K562 (cell line): ENCODE measurements around the gene PET100. TPM values are rescaled to one million over a fixed set of nuclear protein-coding genes. Genes with fewer than 3 reads are reported as not detected.
A peak's percentile ranks its signal among the peaks of the same experiment; 100 is the strongest.

ENCODE experiments used
- BACH1 ChIP-seq: fragments of 200-800 bp; sonication (Bioruptor generic); IDR thresholded peaks from 2 replicates; pipeline ENCODE4 v1.6.1; 2016; ENCODE audit warnings: missing genetic modification characterization, missing compliant biosample characterization
- CBX3 ChIP-seq, 2 experiments: IDR thresholded peaks; 1 replicate in 1 of 2; 2 replicates in 1 of 2; pipeline ENCODE4 v1.6.1; 2012; ENCODE audit warnings: inconsistent platforms in 2 of 2, low read length in 2 of 2, borderline replicate concordance in 1 of 2, control low read depth in 1 of 2
- CHCHD3 ChIP-seq: fragments of 250-450 bp; sonication (Bioruptor Pico); IDR thresholded peaks from 2 replicates; pipeline ENCODE4 v2.1.2; 2022; ENCODE audit warnings: mild to moderate bottlenecking
- CREB3 ChIP-seq: fragments of 450-650 bp; conservative IDR thresholded peaks from 2 replicates; pipeline ENCODE4 v1.6.1; 2016; ENCODE audit warnings: missing genetic modification characterization, low read depth, mild to moderate bottlenecking, missing compliant biosample characterization, moderate library complexity
- ETV5 ChIP-seq: sonication (generic); formaldehyde crosslinking; IDR thresholded peaks from 2 replicates; pipeline ENCODE4 v1.4.0; 2020; ENCODE audit warnings: low read depth, mild to moderate bottlenecking, missing genetic modification reagents
- JUNB ChIP-seq: fragments of 450-650 bp; formaldehyde crosslinking; conservative IDR thresholded peaks from 2 replicates; pipeline ENCODE4 v1.4.0; 2020; ENCODE audit warnings: mild to moderate bottlenecking
- PBX2 ChIP-seq, 2 experiments: IDR thresholded peaks in 1 of 2; conservative IDR thresholded peaks in 1 of 2; 2 replicates each; pipeline ENCODE4 v1.6.1; 2016; ENCODE audit warnings: low read depth in 2 of 2, mild to moderate bottlenecking in 1 of 2, missing compliant biosample characterization in 1 of 2, missing genetic modification characterization in 1 of 2, moderate library complexity in 1 of 2
- POLR2G ChIP-seq: fragments of 200-400 bp; formaldehyde crosslinking; IDR thresholded peaks from 2 replicates; pipeline ENCODE4 v1.6.1; 2017; ENCODE audit warnings: low read depth, mild to moderate bottlenecking, antibody characterized with exemption, low read length, moderate library complexity
- PYGO2 ChIP-seq: fragments of 450-650 bp; IDR thresholded peaks from 2 replicates; pipeline ENCODE4 v1.6.1; 2016; ENCODE audit warnings: mild to moderate bottlenecking, missing genetic modification characterization, moderate library complexity, missing compliant biosample characterization
- RNF219 ChIP-seq: fragments of 250-450 bp; sonication (Bioruptor Pico); IDR thresholded peaks from 2 replicates; pipeline ENCODE4 v1.5.0; 2022; ENCODE audit warnings: mild to moderate bottlenecking
- SFPQ ChIP-seq: fragments of 200-400 bp; formaldehyde crosslinking; IDR thresholded peaks from 2 replicates; pipeline ENCODE4 v1.6.1; 2017; ENCODE audit warnings: mild to moderate bottlenecking, low read depth, low read length, moderate library complexity
- SRSF1 ChIP-seq: fragments of 200-400 bp; formaldehyde crosslinking; IDR thresholded peaks from 2 replicates; pipeline ENCODE4 v1.6.1; 2017; ENCODE audit warnings: mild to moderate bottlenecking, low read depth, low read length, moderate library complexity
- TCF15 ChIP-seq: fragments of 250-450 bp; sonication (Bioruptor Pico); IDR thresholded peaks from 2 replicates; pipeline ENCODE4 v1.8.0; 2022; ENCODE audit warnings: moderate library complexity, mild to moderate bottlenecking, inconsistent platforms
- TRIM24 ChIP-seq, 2 experiments: fragments of 450-650 bp; IDR thresholded peaks; 2 replicates each; pipeline ENCODE4 v1.6.1; 2016
- ZNF263 ChIP-seq: sonication (generic); formaldehyde crosslinking; IDR thresholded peaks from 2 replicates; pipeline ENCODE4 v1.8.0; 2022; ENCODE audit warnings: mild to moderate bottlenecking, missing genetic modification reagents, borderline replicate concordance
- polyA plus RNA-seq, 8 experiments: library from polyadenylated mRNA; depleted of rRNA in 4 of 8; stranded (reverse) in 5 of 8; unstranded in 3 of 8; fragments of >200 nt; fragmentation: Nextera tagmentation in 2 of 8; fragmentation: Illumina TruSeq in 1 of 8; extraction: Ambion mirVana in 2 of 8; extraction: Trizol in 1 of 8; gene quantifications; 2 replicates each; pipeline versions ENCODE4 v1.2.1 to v1.2.3, GENCODE V29; 2011 to 2014; ENCODE audit warnings: inconsistent platforms in 1 of 8, missing spikeins in 1 of 8
- total RNA-seq, 7 experiments: library from RNA; depleted of rRNA in 6 of 7; stranded (reverse); fragments of >200 nt in 6 of 7; fragmentation: Illumina TruSeq in 2 of 7; extraction: Trizol in 2 of 7; gene quantifications; 2 replicates each; pipeline versions ENCODE4 v1.2.1 to v1.2.3, GENCODE V29; 2011 to 2021; ENCODE audit warnings: low replicate concordance in 1 of 7

The PET100 gene
- total and polyA plus RNA-seq, 9 of the 15 experiments (the other 6 are each of a cell fraction or from before 2014, with no cell fraction given), result 62.3 to 351 (median 98.3) TPM

GRCh38 chr19:7629347-7630054 lies at the start of gene PET100, which contains the start of gene XAB2 (continued):
- peak; percentile 92 for TF ChIP-seq PBX2 (CRISPR knock-in tag; IDR thresholded peaks at IDR 0.05; ENCODE audit: low read depth)
- peak; percentile 100 for TF ChIP-seq PBX2 (tag; conservative IDR thresholded peaks at IDR 0.05; ENCODE audit: low read depth)
- no peak for TF ChIP-seq PYGO2 (tag)
- TF ChIP-seq TRIM24 (IDR thresholded peaks at IDR 0.05), result no peak
- no peak for TF ChIP-seq TCF15 (CRISPR knock-in tag)
- no peak for TF ChIP-seq SRSF1
- TF ChIP-seq ZNF263 (CRISPR knock-in tag), result no peak
- no peak for TF ChIP-seq CREB3 (tag)
- TF ChIP-seq RNF219 (CRISPR knock-in tag), result no peak
- peak; percentile 90 for TF ChIP-seq BACH1 (tag)
- no peak for TF ChIP-seq SFPQ
- TF ChIP-seq JUNB (CRISPR knock-in tag), result no peak
- no peak for TF ChIP-seq CHCHD3 (CRISPR knock-in tag)
- peak; percentile 86 for TF ChIP-seq POLR2G
- TF ChIP-seq ETV5 (CRISPR knock-in tag), result peak; percentile 74; the same call in 1 of the 2 replicates
- peak in 1 of 2 experiments; percentile 74; a peak in 2 of 3 replicates for TF ChIP-seq CBX3 (IDR thresholded peaks at IDR 0.05; ENCODE audit: borderline replicate concordance in 1 of 2, low read length in 2 of 2)
